ENCODE results near the gene LMF1. TPM values are rescaled to one million over a fixed set of nuclear protein-coding genes. Genes with fewer than 3 reads are reported as not detected.

LMF1 gene
- total RNA-seq, 1 donor from 2014 or later, result 16.0 TPM

- TF ChIP-seq, protein P1, sequence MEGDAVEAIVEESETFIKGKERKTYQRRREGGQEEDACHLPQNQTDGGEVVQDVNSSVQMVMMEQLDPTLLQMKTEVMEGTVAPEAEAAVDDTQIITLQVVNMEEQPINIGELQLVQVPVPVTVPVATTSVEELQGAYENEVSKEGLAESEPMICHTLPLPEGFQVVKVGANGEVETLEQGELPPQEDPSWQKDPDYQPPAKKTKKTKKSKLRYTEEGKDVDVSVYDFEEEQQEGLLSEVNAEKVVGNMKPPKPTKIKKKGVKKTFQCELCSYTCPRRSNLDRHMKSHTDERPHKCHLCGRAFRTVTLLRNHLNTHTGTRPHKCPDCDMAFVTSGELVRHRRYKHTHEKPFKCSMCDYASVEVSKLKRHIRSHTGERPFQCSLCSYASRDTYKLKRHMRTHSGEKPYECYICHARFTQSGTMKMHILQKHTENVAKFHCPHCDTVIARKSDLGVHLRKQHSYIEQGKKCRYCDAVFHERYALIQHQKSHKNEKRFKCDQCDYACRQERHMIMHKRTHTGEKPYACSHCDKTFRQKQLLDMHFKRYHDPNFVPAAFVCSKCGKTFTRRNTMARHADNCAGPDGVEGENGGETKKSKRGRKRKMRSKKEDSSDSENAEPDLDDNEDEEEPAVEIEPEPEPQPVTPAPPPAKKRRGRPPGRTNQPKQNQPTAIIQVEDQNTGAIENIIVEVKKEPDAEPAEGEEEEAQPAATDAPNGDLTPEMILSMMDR (conservative IDR thresholded peaks at IDR 0.05), result no peak
- Mint-ChIP-seq H3K4me1 (peaks cover 4% of the 10 kb centered on the region), H3K27me3 (ENCODE audit: low read depth) (peaks cover 3% of the 10 kb centered on the region), H3K27ac (ENCODE audit: unreplicated experiment) (no peak overlapping the region), H3K4me3 (no peak overlapping the region), H3K36me3 (ENCODE audit: low read depth) (no peaks in the 10 kb centered on the region), H3K9me3 (no peaks in the 10 kb centered on the region)
- no peak for DNase-seq (ENCODE audit: low read depth, low spot score)
Observed at GRCh38 chr16:1011316-1012082, 40.7 kb upstream of the LMF1 start.

- H3K4me1 Mint-ChIP-seq, result peaks cover 4% of the 10 kb centered on the region
- no peaks in the 10 kb centered on the region for H3K36me3 Mint-ChIP-seq (ENCODE audit: low read depth)
- H3K4me3 Mint-ChIP-seq, result no peak overlapping the region
- no peak overlapping the region for H3K27ac Mint-ChIP-seq (ENCODE audit: unreplicated experiment)
- TF ChIP-seq, protein P1 (conservative IDR thresholded peaks at IDR 0.05), result no peak
- DNase-seq (ENCODE audit: low read depth, low spot score), result no peak
- no peaks in the 10 kb centered on the region for H3K9me3 Mint-ChIP-seq
- peaks cover 3% of the 10 kb centered on the region for H3K27me3 Mint-ChIP-seq (ENCODE audit: low read depth)
Observed at GRCh38 chr16:1010815-1011214, 40.0 kb upstream of the LMF1 start.

- peaks cover 3% of the 10 kb centered on the region for H3K27me3 Mint-ChIP-seq (ENCODE audit: low read depth)
- TF ChIP-seq, protein P1 (conservative IDR thresholded peaks at IDR 0.05), result no peak
- H3K4me1 Mint-ChIP-seq, result peaks cover 4% of the 10 kb centered on the region
- H3K36me3 Mint-ChIP-seq (ENCODE audit: low read depth), result no peaks in the 10 kb centered on the region
- H3K9me3 Mint-ChIP-seq, result no peaks in the 10 kb centered on the region
- DNase-seq (ENCODE audit: low read depth, low spot score), result no peak
- no peak overlapping the region for H3K4me3 Mint-ChIP-seq
- H3K27ac Mint-ChIP-seq (ENCODE audit: unreplicated experiment), result no peak overlapping the region
Observed at GRCh38 chr16:1010251-1010650, 39.5 kb upstream of the LMF1 start.

- H3K27me3 Mint-ChIP-seq (ENCODE audit: low read depth), result peaks cover 3% of the 10 kb centered on the region
Observed at GRCh38 chr16:1009358-1010150, 38.8 kb upstream of the LMF1 start.

DNA sequence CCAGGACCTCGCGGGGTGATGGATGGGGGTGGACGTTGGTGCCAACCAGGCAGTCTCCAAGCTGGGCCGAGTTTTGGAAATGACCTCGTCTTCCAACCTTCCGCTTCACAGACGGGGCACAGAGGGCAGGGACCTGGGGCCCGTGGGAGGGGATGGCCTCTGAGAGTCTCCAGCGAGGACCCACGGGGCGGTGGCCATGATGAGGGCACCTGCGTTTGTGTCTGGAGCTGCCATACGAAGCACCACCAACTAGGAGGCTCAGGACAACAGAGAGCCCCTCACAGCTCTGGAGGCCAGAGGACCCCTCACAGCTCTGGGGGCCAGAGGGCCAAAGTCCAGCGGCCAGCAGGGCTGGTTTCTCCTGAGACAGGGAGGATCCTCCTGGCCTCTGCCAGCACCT, 37.3 kb upstream of the LMF1 start:
- no peaks in the 10 kb centered on the region for H3K36me3 Mint-ChIP-seq (ENCODE audit: low read depth)
- TF ChIP-seq, protein P1 (conservative IDR thresholded peaks at IDR 0.05), result no peak
- H3K27ac Mint-ChIP-seq (ENCODE audit: unreplicated experiment), result no peak overlapping the region
- H3K4me1 Mint-ChIP-seq, result peaks cover 4% of the 10 kb centered on the region
- H3K9me3 Mint-ChIP-seq, result no peaks in the 10 kb centered on the region
- no peak overlapping the region for H3K4me3 Mint-ChIP-seq
- no peak for DNase-seq (ENCODE audit: low read depth, low spot score)
- H3K27me3 Mint-ChIP-seq (ENCODE audit: low read depth), result peaks cover 3% of the 10 kb centered on the region

More at GRCh38 chr16:1009358-1010150, 38.8 kb upstream of the LMF1 start:
- Mint-ChIP-seq H3K9me3 (no peaks in the 10 kb centered on the region), H3K27ac (ENCODE audit: unreplicated experiment) (no peak overlapping the region), H3K4me3 (no peak overlapping the region), H3K4me1 (peaks cover 4% of the 10 kb centered on the region), H3K36me3 (ENCODE audit: low read depth) (no peaks in the 10 kb centered on the region)
- no peak for DNase-seq (ENCODE audit: low read depth, low spot score)
- TF ChIP-seq, protein P1 (conservative IDR thresholded peaks at IDR 0.05), result no peak
